Right atrium auricular region (tissue), 2 donors: ENCODE data around the gene ATXN7. TPM values are rescaled to one million over a fixed set of nuclear protein-coding genes. Genes with fewer than 3 reads are reported as not detected.

Source experiments
- DNase-seq: peaks from one replicate; pipeline ENCODE4 v3.0.0-alpha.2; 2019; ENCODE audit warnings: low spot score
- H3K27ac ChIP-seq, 2 donors: fragments of 200-600 bp; sonication (generic); 1 replicate in 1 of 2; 2 replicates in 1 of 2; pipeline ENCODE4 v1.5.1; 2016 to 2019
- H3K27me3 ChIP-seq, 2 donors: fragments of 200-600 bp; sonication (generic); one replicate each; pipeline versions ENCODE4 v1.5.1 to v1.6.0; 2017 to 2019
- H3K36me3 ChIP-seq: fragments of 200-600 bp; sonication (generic); one replicate; pipeline ENCODE4 v1.5.1; 2016
- H3K4me1 ChIP-seq, 2 donors: fragments of 200-600 bp; sonication (generic); one replicate each; pipeline versions ENCODE4 v1.5.1 to v1.6.0; 2017 to 2019
- H3K4me3 ChIP-seq, 2 donors: fragments of 200-600 bp; sonication (generic); 1 replicate in 1 of 2; 2 replicates in 1 of 2; pipeline ENCODE4 v1.5.1; 2017 to 2019; ENCODE audit warnings: mild to moderate bottlenecking in 1 of 2, moderate library complexity in 1 of 2
- H3K9me3 ChIP-seq, 2 donors: fragments of 200-600 bp; sonication (generic); one replicate each; pipeline ENCODE4 v1.5.1; 2019
- CTCF ChIP-seq, 2 donors: fragments of 200-600 bp; sonication (generic); IDR thresholded peaks; one replicate each; pipeline ENCODE4 v1.5.1; 2019; ENCODE audit warnings: antibody characterized with exemption in 2 of 2
- total RNA-seq, 2 donors: library from RNA; depleted of rRNA; stranded (reverse); fragments of >200 nt; gene quantifications; one replicate each; pipeline ENCODE4 v1.1.0, GENCODE V29; 2016

The ATXN7 gene
- total RNA-seq, 2 donors from 2014 or later, result 13.9 to 15.5 TPM

GRCh38 chr3:64046996-64047594 is 183.4 kb downstream of the ATXN7 start:
- no peak for DNase-seq

GRCh38 chr3:64047787-64048186 is 184.1 kb downstream of the ATXN7 start:
- H3K4me1 ChIP-seq, result no peaks in the 10 kb centered on the region
- no peak overlapping the region for H3K27ac ChIP-seq
- no peaks in the 10 kb centered on the region for H3K27me3 ChIP-seq
- no peak overlapping the region for H3K4me3 ChIP-seq
- DNase-seq, result no peak
- H3K36me3 ChIP-seq, result no peaks in the 10 kb centered on the region
- TF ChIP-seq CTCF (IDR thresholded peaks at IDR 0.05), result no peak
- no peaks in the 10 kb centered on the region for H3K9me3 ChIP-seq

More at GRCh38 chr3:64046996-64047594, 183.4 kb downstream of the ATXN7 start:
- Histone ChIP-seq H3K4me1 (no peaks in the 10 kb centered on the region), H3K9me3 (no peaks in the 10 kb centered on the region), H3K4me3 (no peak overlapping the region), H3K27ac (no peak overlapping the region), H3K36me3 (no peaks in the 10 kb centered on the region), H3K27me3 (no peaks in the 10 kb centered on the region)
- no peak for TF ChIP-seq CTCF (IDR thresholded peaks at IDR 0.05)

DNA sequence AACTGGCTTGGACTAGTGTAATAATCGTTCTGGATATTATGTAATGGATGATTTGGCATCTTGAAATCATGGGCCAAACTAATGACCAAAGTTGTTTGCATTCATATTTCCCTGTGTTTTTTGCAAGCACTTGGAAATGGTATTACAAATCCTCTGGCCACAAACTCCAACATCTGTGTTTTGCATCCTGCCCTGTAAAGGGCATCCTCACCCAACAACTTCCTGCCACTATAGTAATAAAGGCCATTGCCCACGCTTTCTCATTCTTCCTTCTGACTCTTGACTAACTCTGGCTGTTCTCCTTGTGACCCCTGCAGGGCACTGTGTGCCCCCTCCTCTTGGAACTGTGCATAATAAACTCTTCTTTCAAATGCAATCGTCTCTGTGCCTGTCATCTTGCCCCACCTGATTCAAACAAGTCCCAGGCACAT is 185.0 kb downstream of the ATXN7 start:
- H3K27ac ChIP-seq, result no peak overlapping the region

GRCh38 chr3:64049136-64049535 is 185.5 kb downstream of the ATXN7 start:
- H3K36me3 ChIP-seq, result no peaks in the 10 kb centered on the region
- no peaks in the 10 kb centered on the region for H3K9me3 ChIP-seq
- H3K27me3 ChIP-seq, result no peaks in the 10 kb centered on the region
- TF ChIP-seq CTCF (IDR thresholded peaks at IDR 0.05), result no peak
- DNase-seq, result no peak
- H3K27ac ChIP-seq, result no peak overlapping the region
- no peaks in the 10 kb centered on the region for H3K4me1 ChIP-seq
- no peak overlapping the region for H3K4me3 ChIP-seq

More for the DNA sequence above, 185.0 kb downstream of the ATXN7 start:
- H3K4me3 ChIP-seq, result no peak overlapping the region
- no peak for DNase-seq
- H3K27me3 ChIP-seq, result no peaks in the 10 kb centered on the region
- H3K36me3 ChIP-seq, result no peaks in the 10 kb centered on the region
- H3K9me3 ChIP-seq, result no peaks in the 10 kb centered on the region
- no peak for TF ChIP-seq CTCF (IDR thresholded peaks at IDR 0.05)
- H3K4me1 ChIP-seq, result no peaks in the 10 kb centered on the region

- Histone ChIP-seq H3K4me3 (no peak overlapping the region), H3K36me3 (no peaks in the 10 kb centered on the region), H3K27ac (no peak overlapping the region), H3K27me3 (no peaks in the 10 kb centered on the region), H3K4me1 (no peaks in the 10 kb centered on the region), H3K9me3 (no peaks in the 10 kb centered on the region)
- TF ChIP-seq CTCF (IDR thresholded peaks at IDR 0.05), result no peak
- no peak for DNase-seq
Measured at GRCh38 chr3:64049832-64050231, 186.2 kb downstream of the ATXN7 start.

Other genes with a start within 250 kb of the ATXN7 start
- gene SNTN, start 211.2 kb upstream of the ATXN7 start, total RNA-seq, result not detected
- not detected for gene C3orf49, start 44.6 kb upstream of the ATXN7 start, total RNA-seq
- gene THOC7, start 62 bp upstream of the ATXN7 start, total RNA-seq, result 10 to 100 TPM; 55.1 to 63.6 TPM
- not detected for gene SCAANT1, start 48.5 kb downstream of the ATXN7 start, total RNA-seq
- 10 to 100 TPM; 48.2 to 74.5 TPM for gene PSMD6, start 159.6 kb downstream of the ATXN7 start, total RNA-seq